CD4-positive, CD25-positive, alpha-beta regulatory T cell (primary cell): ENCODE results near the gene CCDC192. TPM values are rescaled to one million over a fixed set of nuclear protein-coding genes. Genes with fewer than 3 reads are reported as not detected.
"Not testable (repeated sequence)": the region's sequence is repeated elsewhere in the genome, so short reads cannot be mapped to it uniquely, and the experiment has no call there.

Experiments
- ATAC-seq, 2 donors: fragments of 150-1000 bp; cut with Tn5 transposase; one replicate each; pipeline ENCODE4 v1.10.0; 2021; ENCODE audit warnings: low read depth in 2 of 2, moderate number of reproducible peaks in 2 of 2, moderate library complexity in 1 of 2
- DNase-seq, 3 donors: peaks; one replicate each; pipeline versions ENCODE4 v3.0.0 to v3.0.0-alpha.2; 2012 to 2022; ENCODE audit warnings: mixed read lengths in 1 of 3
- H3K27ac ChIP-seq: one replicate; pipeline ENCODE4 v1.7.0; 2013; ENCODE audit warnings: mild to moderate bottlenecking, low read length; ENCODE audit not compliant: insufficient read depth, poor library complexity, severe bottlenecking
- H3K27me3 ChIP-seq: one replicate; pipeline ENCODE4 v1.7.0; 2013; ENCODE audit warnings: low read length; ENCODE audit not compliant: control insufficient read depth, insufficient read depth
- H3K36me3 ChIP-seq: one replicate; pipeline ENCODE4 v1.7.0; 2013; ENCODE audit warnings: mild to moderate bottlenecking, low read length, moderate library complexity; ENCODE audit not compliant: control insufficient read depth, insufficient read depth
- H3K4me1 ChIP-seq: 2 replicates; pipeline ENCODE4 v1.7.0; 2013; ENCODE audit warnings: mild to moderate bottlenecking, low read length; ENCODE audit not compliant: insufficient read depth, control insufficient read depth, poor library complexity, severe bottlenecking
- H3K4me3 ChIP-seq: one replicate; pipeline ENCODE4 v1.7.0; 2013; ENCODE audit warnings: low read depth, mild to moderate bottlenecking, low read length, moderate library complexity
- H3K9me3 ChIP-seq, 2 experiments: 1 replicate in 1 of 2; 2 replicates in 1 of 2; pipeline ENCODE4 v1.7.0; 2013; ENCODE audit warnings: low read length in 2 of 2, mild to moderate bottlenecking in 1 of 2, moderate library complexity in 1 of 2; ENCODE audit not compliant: control insufficient read depth in 2 of 2
- H3K27ac Mint-ChIP-seq, 3 donors: one replicate each; pipeline ENCODE4 v1.8.0; 2020 to 2022; ENCODE audit warnings: mild to moderate bottlenecking in 3 of 3, mixed read lengths in 3 of 3, moderate library complexity in 2 of 3
- H3K27me3 Mint-ChIP-seq: one replicate; pipeline ENCODE4 v1.8.0; 2022; ENCODE audit warnings: mild to moderate bottlenecking, mixed read lengths
- H3K36me3 Mint-ChIP-seq: one replicate; pipeline ENCODE4 v1.8.0; 2020; ENCODE audit warnings: mixed read lengths
- H3K4me1 Mint-ChIP-seq, 4 donors: one replicate each; pipeline ENCODE4 v1.8.0; 2020 to 2022; ENCODE audit warnings: mixed read lengths in 4 of 4, mild to moderate bottlenecking in 1 of 4
- H3K4me3 Mint-ChIP-seq, 4 donors: one replicate each; pipeline ENCODE4 v1.8.0; 2020 to 2022; ENCODE audit warnings: mild to moderate bottlenecking in 4 of 4, mixed read lengths in 4 of 4, moderate library complexity in 3 of 4
- H3K9me3 Mint-ChIP-seq, 7 donors: one replicate each; pipeline ENCODE4 v1.8.0; 2020 to 2022; ENCODE audit warnings: mixed read lengths in 7 of 7, mild to moderate bottlenecking in 3 of 7, moderate library complexity in 2 of 7
- polyA plus RNA-seq, 4 donors: library from polyadenylated mRNA; unstranded; fragments of 300-500 nt; fragmentation: Illumina TruSeq; gene quantifications; one replicate each; pipeline ENCODE4 v1.2.3, GENCODE V29; 2021
- total RNA-seq: library from RNA; stranded (reverse); gene quantifications from one replicate; pipeline ENCODE4 v1.2.3, GENCODE V29; 2022

Gene CCDC192
- total and polyA plus RNA-seq, 5 donors from 2014 or later = 0.37 TPM; not detected in 4

DNA sequence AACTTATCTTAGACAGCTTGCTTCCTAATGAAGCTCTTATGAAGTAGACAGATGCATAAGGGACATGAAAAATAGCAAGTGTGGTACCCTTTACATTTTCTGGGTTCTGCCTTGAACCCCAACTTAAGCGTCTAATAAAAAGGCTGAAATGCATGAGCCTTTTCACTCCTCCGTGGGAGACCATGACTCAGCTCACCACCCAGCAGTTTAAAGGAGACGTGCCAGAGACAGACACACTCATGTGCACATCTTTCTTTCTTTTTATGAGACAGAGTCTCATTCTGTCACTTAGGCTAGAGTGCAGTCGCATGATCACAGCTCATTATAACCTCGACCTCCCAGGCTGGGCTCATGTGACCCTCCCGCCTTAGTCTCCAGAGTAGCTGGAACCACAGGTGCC lies 32.0 kb upstream of the CCDC192 start:
- no peak overlapping the region for H3K27ac Mint-ChIP-seq
- H3K4me3 ChIP-seq = no peak overlapping the region
- no peaks in the 10 kb centered on the region for H3K4me1 ChIP-seq
- ATAC-seq (no peak), DNase-seq (no peak)
- H3K27me3 Mint-ChIP-seq = no peaks in the 10 kb centered on the region
- H3K4me1 Mint-ChIP-seq = no peaks in the 10 kb centered on the region
- no peaks in the 10 kb centered on the region for H3K36me3 ChIP-seq
- no peaks in the 10 kb centered on the region for H3K9me3 ChIP-seq
- H3K4me3 Mint-ChIP-seq = no peak overlapping the region
- H3K27ac ChIP-seq = no peak overlapping the region
- no peaks in the 10 kb centered on the region for H3K36me3 Mint-ChIP-seq
- peaks cover 0 to 4% (median 0%) of the 10 kb centered on the region in 7 donors for H3K9me3 Mint-ChIP-seq
- H3K27me3 ChIP-seq = no peaks in the 10 kb centered on the region

DNA sequence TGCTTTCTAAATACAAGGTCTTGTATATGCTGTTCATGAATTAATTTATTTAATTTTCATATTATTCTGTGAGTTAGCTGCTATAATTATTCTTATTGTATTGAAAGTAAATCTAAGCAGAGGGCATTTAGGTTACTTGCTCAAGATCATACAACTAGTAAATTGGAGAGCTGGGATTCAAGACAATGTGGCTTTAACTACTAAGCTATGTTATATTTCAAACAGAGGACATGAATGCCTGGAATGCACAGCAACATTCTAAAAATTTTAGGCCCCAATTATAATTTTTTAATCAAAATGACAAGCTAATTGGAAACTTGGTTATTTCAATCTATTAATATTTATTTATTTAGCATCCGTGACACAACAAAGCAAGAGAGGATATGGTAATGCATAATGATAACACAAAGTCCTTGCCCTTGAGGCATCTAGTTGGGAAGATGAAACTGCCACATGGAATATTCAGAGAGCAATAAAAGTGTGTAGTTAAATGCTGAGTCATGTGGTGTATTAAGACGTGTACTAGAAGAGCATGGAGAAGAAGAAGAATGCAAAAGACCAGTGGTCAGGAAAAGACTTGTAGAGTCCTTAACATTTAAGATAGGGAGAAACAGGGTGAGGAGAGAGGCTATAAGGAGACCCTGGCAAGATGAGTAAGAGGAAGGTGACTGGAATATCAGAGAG lies 29.9 kb upstream of the CCDC192 start:
- Mint-ChIP-seq H3K9me3 (peaks cover 0 to 6% (median 0%) of the 10 kb centered on the region in 7 donors), H3K4me3 (no peak overlapping the region), H3K27me3 (no peaks in the 10 kb centered on the region), H3K27ac (no peak overlapping the region), H3K4me1 (no peaks in the 10 kb centered on the region), H3K36me3 (no peaks in the 10 kb centered on the region)
- ATAC-seq (no peak), DNase-seq (no peak)
- Histone ChIP-seq H3K9me3 (no peaks in the 10 kb centered on the region), H3K27ac (no peak overlapping the region), H3K4me1 (no peaks in the 10 kb centered on the region), H3K36me3 (no peaks in the 10 kb centered on the region), H3K27me3 (no peaks in the 10 kb centered on the region), H3K4me3 (no peak overlapping the region)

DNA sequence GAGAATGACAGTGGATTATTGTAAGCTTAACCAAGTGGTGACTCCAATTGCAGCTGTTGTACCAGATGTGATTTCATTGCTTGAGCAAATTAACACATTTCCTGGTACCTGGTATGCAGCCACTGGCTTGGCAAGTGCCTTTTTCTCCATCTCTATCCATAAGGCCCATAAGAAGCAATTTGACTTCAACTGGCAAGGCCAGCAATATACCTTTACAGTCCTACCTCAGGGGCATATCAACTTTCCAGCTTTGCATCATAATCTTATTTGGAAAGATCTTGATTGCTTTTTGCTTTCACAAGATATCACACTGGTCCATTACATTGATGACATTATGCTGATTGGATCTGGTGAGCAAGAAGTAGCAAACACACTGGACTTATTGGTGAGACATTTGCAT lies 26.2 kb upstream of the CCDC192 start:
- not testable (repeated sequence) for H3K27ac Mint-ChIP-seq, H3K27me3 ChIP-seq, H3K36me3 ChIP-seq, H3K36me3 Mint-ChIP-seq, H3K27me3 Mint-ChIP-seq, H3K9me3 Mint-ChIP-seq, H3K4me1 ChIP-seq, H3K9me3 ChIP-seq, ATAC-seq, H3K4me1 Mint-ChIP-seq, H3K27ac ChIP-seq, H3K4me3 ChIP-seq, DNase-seq, H3K4me3 Mint-ChIP-seq

DNA sequence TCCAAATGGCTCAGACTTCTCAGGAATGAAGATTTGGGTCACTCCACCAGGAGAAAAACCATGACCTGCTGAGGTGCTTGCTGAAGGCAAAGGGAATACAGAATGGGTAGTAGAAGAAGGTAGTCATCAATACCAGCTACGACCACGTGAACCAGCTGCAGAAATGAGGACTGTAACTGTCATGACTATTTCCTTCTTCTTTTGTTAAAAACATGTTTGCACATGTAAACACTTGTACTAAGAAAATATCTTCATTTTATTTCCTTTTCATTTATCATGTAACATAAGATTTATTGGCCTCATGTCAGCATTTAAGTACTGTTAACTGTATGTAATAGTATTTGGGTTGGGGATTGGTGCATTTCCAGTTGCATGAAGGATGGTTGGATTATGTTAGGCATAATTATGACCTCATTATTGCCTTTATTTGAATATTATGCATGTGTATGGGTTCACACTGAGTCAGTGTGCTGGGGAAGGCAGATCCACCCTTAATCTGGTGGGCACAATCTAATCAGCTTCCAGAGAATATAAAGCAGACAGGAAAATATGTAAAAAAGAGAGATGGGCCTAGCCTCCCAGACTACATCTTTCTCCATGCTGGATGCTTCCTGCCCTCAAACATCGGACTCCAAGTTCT lies 23.4 kb upstream of the CCDC192 start:
- not testable (repeated sequence) for ATAC-seq, H3K36me3 Mint-ChIP-seq, H3K4me3 Mint-ChIP-seq, H3K4me1 Mint-ChIP-seq, H3K9me3 Mint-ChIP-seq, DNase-seq, H3K4me3 ChIP-seq, H3K36me3 ChIP-seq, H3K27ac ChIP-seq, H3K27me3 ChIP-seq, H3K9me3 ChIP-seq, H3K27ac Mint-ChIP-seq, H3K27me3 Mint-ChIP-seq, H3K4me1 ChIP-seq

DNA sequence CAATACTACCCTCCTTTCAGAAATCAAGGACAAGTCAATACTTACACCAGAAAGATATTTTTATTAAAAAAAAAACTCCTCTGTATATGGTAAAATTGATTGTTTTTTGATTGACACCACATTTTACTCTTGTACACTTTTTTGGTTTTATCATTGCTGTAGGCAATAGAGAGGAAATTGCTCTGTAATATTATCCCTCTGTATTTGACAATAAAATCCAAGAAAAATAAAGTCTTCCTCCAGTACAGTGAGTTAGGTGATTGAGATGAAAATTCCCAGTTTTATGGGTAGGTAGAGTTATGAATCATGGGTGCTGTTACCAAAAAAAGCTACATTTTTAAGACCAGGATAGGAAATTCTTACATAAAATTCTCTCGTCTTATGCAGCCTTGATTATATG lies 22.6 kb upstream of the CCDC192 start:
- Mint-ChIP-seq H3K27me3 (no peaks in the 10 kb centered on the region), H3K9me3 (peaks cover 0 to 4% (median 0%) of the 10 kb centered on the region in 7 donors), H3K4me1 (no peaks in the 10 kb centered on the region), H3K4me3 (no peak overlapping the region), H3K27ac (no peak overlapping the region), H3K36me3 (no peaks in the 10 kb centered on the region)
- Histone ChIP-seq H3K27ac (no peak overlapping the region), H3K9me3 (no peaks in the 10 kb centered on the region), H3K4me1 (no peaks in the 10 kb centered on the region), H3K27me3 (no peaks in the 10 kb centered on the region), H3K4me3 (no peak overlapping the region), H3K36me3 (no peaks in the 10 kb centered on the region)
- DNase-seq (no peak), ATAC-seq (no peak)

DNA sequence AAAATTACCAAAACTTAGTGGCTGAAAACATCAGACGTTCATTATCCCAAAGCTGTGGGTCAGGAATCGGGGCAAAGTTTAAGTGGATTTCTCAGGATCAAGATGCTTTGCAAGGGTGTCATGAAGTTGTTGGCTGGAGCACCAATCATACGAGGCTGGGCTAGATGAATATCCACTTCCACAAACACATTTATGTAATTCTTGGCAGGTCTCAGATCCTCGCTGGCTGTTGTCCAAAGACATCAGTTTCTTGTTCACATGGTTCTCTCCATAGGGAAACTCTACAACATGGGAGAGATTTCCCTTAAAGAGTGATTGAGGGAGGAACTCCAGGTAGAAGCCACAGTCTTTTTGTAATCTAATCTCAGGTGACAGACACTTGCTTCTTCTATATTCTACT lies 20.2 kb upstream of the CCDC192 start:
- Histone ChIP-seq H3K4me3 (no peak overlapping the region), H3K36me3 (no peaks in the 10 kb centered on the region), H3K4me1 (no peaks in the 10 kb centered on the region), H3K27me3 (no peaks in the 10 kb centered on the region), H3K27ac (no peak overlapping the region), H3K9me3 (no peaks in the 10 kb centered on the region)
- Mint-ChIP-seq H3K36me3 (no peaks in the 10 kb centered on the region), H3K4me3 (no peak overlapping the region), H3K4me1 (no peaks in the 10 kb centered on the region), H3K27ac (no peak overlapping the region), H3K27me3 (no peaks in the 10 kb centered on the region), H3K9me3 (peaks cover 0 to 3% (median 0%) of the 10 kb centered on the region in 7 donors)
- ATAC-seq (no peak), DNase-seq (no peak)

DNA sequence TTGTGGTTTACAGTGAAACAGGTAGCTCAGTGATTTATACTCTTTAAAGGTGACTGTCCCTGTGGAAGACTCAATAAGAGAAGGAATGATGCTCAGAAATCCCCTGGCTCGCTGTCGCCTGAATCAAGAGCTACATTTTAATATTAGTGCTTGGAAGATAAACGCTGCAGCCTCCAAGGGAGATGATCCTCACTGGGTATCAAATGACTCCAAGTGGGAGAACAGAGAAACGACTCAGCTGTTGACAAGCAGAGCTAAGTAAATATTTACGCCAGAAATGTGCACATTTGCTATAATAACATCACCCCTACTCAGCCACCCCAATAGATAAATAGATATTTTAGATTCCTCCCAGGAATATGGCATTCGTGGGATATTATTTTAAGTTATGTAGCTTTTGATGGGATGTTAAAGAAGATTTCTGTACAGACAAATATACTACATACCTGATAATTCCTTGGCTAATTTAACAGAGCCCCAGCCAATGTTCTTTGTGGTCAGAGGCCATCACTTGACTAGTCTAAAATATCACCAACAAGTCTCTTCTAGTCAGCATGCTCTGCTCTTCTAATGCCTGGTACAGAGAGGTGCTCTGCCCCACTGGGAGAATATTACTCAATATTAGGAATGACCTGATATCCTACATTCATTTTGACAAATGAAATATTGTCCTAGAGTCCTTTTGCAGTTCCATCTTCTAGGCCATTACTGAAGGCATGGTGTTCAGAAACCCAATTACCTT lies 18.3 kb upstream of the CCDC192 start:
- Histone ChIP-seq H3K4me1 (no peaks in the 10 kb centered on the region), H3K27ac (no peak overlapping the region), H3K9me3 (no peaks in the 10 kb centered on the region), H3K36me3 (no peaks in the 10 kb centered on the region), H3K27me3 (no peaks in the 10 kb centered on the region), H3K4me3 (no peak overlapping the region)
- Mint-ChIP-seq H3K36me3 (no peaks in the 10 kb centered on the region), H3K9me3 (peaks cover 0 to 2% (median 0%) of the 10 kb centered on the region in 7 donors), H3K4me1 (no peaks in the 10 kb centered on the region), H3K27ac (no peak overlapping the region), H3K4me3 (no peak overlapping the region), H3K27me3 (no peaks in the 10 kb centered on the region)
- no peak for DNase-seq
- no peak for ATAC-seq
